Measurements from ENCODE around the gene CASKIN1. TPM values are rescaled to one million over a fixed set of nuclear protein-coding genes. Genes with fewer than 3 reads are reported as not detected.

CASKIN1 gene
- total and polyA plus RNA-seq, 2 of the 8 experiments (the other 6 are each of a cell fraction or from before 2014, with no cell fraction given): 1.2 to 6.4 TPM

DNA sequence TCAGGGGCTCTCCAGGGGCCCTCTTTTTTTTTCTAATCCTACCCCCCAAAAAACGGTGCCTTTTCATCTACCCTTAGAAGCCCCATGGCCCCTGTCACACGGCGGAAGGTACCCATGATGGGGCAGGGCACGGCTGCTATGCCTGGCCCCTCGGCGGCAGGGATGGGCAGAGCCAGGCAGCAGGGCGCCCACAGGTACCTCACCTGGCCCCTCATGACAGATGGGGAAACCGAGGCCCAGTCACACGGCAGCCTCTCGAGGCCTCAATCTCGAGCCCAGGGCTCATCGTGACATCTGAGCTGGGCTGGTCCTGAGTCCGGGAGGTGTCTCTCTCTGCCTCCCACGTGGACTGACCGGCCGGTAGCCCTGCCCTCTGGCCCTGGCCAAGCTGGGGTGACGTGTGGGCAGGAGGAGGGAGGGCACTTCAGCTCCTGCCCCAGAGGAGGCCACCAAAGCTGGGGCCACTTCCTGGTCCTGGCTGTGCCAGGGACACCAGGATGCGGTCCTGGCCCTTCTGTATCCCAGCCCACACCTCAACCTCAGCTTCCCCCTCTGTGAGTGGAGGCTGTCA, 29.3 kb downstream of the CASKIN1 start (continued):
- no peak for TF ChIP-seq EP300 (IDR thresholded peaks at IDR 0.05; ENCODE audit: borderline replicate concordance in 1 of 2, low read depth in 2 of 2, low read length in 2 of 2)

All from H1 (cell line).